HUDEP-2 (cell line): ENCODE results near the gene SULT1A2.
A peak's percentile ranks its signal among the peaks of the same experiment; 100 is the strongest.
"Not testable (repeated sequence)": the region's sequence is repeated elsewhere in the genome, so short reads cannot be mapped to it uniquely, and the experiment has no call there.

ENCODE experiments used
- DNase-seq, 76 experiments: peaks; one replicate each; lab custom pipeline; 2025; ENCODE audit not compliant: unreplicated experiment in 76 of 76; lab: John Stamatoyannopoulos, UW

The SULT1A2 gene

GRCh38 chr16:28596840-28597691 lies at the start of gene SULT1A2:
TSS of gene SULT1A2 (minus strand) at chr16:28597050. CDS start at chr16:28595930, 1,120 bp downstream.
- DNase-seq: no peak

- not testable (repeated sequence) for DNase-seq
Observed at GRCh38 chr16:28639959-28640358, 43.1 kb upstream of the SULT1A2 start.

GRCh38 chr16:28638359-28638758 lies 41.5 kb upstream of the SULT1A2 start:
- not testable (repeated sequence) for DNase-seq

GRCh38 chr16:28637765-28638164 lies 40.9 kb upstream of the SULT1A2 start, which contains the start of gene NPIPB8:
TSS of gene NPIPB8 (plus strand) at chr16:28638065. CDS start at chr16:28638361, 296 bp downstream.
- not testable (repeated sequence) for DNase-seq

- DNase-seq: peak in 1 of 76 experiments; percentile 18
Observed at GRCh38 chr16:28636093-28636823, 39.4 kb upstream of the SULT1A2 start.

- DNase-seq: not testable (repeated sequence)
Observed at GRCh38 chr16:28630905-28631304, 34.1 kb upstream of the SULT1A2 start.

- DNase-seq: peak in 24 of 76 experiments; percentile 4 to 64 (median 18)
Observed at GRCh38 chr16:28623172-28623711, 26.4 kb upstream of the SULT1A2 start.

GRCh38 chr16:28622532-28623171 lies 25.8 kb upstream of the SULT1A2 start:
- DNase-seq: peak in 1 of 76 experiments; percentile 5

- no peak for DNase-seq
Observed at GRCh38 chr16:28621481-28622155, 24.8 kb upstream of the SULT1A2 start.

- not testable (repeated sequence) for DNase-seq
Observed at GRCh38 chr16:28620316-28620715, 23.5 kb upstream of the SULT1A2 start.

- no peak for DNase-seq
Observed at GRCh38 chr16:28617874-28618273, 21.0 kb upstream of the SULT1A2 start.

- DNase-seq: no peak
Observed at GRCh38 chr16:28616636-28617035, 19.8 kb upstream of the SULT1A2 start.

GRCh38 chr16:28616224-28616577 lies 19.4 kb upstream of the SULT1A2 start:
- DNase-seq: not testable (repeated sequence)

GRCh38 chr16:28615486-28616223 lies 18.8 kb upstream of the SULT1A2 start:
- peak in 33 of 76 experiments; percentile 0 to 54 (median 18) for DNase-seq

GRCh38 chr16:28614561-28614960 lies 17.7 kb upstream of the SULT1A2 start:
- not testable (repeated sequence) for DNase-seq

- not testable (repeated sequence) for DNase-seq
Observed at GRCh38 chr16:28613912-28614311, 17.1 kb upstream of the SULT1A2 start.

- not testable (repeated sequence) for DNase-seq
Observed at GRCh38 chr16:28612359-28613280, 15.8 kb upstream of the SULT1A2 start.

GRCh38 chr16:28610595-28611191 lies 13.8 kb upstream of the SULT1A2 start:
- no peak for DNase-seq
